Colon (tissue), 2 donors: ENCODE results near the gene FER.
"Not testable (repeated sequence)": the region's sequence is repeated elsewhere in the genome, so short reads cannot be mapped to it uniquely, and the experiment has no call there.

Experiments
- FAIRE-seq: peaks from 2 replicates; lab custom pipeline; 2012; peaks lifted over from hg19 to GRCh38; lab: Jason Lieb, UNC
- donor health status: control.
- donor health status: control.

The FER gene

DNA sequence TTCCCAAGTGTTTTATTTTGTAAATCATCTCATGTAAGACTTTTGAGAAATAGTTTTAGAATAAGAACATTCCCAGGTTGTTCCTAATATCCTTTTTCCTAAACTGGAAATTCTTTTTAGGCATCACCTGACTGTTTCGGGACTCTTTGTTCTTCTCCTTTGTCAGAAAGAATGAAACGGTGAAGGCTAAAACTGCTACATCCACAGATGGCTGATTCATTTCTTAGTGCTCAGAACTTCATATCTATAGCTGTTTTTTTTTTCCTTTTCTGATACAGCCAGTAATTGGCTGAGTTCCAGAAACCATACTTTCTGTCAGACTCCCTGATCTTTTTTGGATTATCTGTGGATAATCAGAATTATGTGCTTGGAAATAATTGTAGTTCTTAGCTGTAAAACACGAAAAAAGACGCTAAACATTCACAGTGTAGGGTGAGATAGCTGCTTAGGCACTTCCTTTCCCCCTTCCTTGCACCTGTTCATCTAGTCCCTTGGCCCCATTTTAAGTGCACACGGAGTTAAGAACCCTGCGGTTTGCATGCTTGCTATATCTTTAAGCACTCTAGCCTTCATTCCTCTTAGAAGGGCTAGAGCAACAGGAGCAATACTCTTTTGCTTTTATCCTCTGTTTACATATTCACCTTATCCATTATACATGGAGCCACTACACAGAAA is 378.2 kb downstream of the FER start:
- no peak for FAIRE-seq

DNA sequence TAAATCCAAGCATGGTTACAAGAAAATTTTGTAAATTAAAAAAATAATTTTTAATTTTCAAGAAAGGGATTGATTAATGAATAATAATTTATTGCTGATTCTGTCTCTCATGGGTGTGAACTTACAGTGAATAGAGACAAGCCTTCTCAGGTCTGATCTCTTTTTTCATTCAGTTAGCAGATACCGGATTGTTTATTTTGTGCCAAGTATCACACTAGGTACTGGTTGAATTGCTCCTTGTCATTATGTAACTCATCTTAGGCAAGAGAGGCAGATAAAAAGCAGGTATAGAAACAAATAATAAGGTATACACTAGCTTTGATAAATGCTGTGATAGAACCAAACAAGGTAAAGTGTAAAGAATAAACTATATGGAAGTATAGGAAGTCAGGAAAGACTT is 378.8 kb downstream of the FER start:
- FAIRE-seq, result no peak

DNA sequence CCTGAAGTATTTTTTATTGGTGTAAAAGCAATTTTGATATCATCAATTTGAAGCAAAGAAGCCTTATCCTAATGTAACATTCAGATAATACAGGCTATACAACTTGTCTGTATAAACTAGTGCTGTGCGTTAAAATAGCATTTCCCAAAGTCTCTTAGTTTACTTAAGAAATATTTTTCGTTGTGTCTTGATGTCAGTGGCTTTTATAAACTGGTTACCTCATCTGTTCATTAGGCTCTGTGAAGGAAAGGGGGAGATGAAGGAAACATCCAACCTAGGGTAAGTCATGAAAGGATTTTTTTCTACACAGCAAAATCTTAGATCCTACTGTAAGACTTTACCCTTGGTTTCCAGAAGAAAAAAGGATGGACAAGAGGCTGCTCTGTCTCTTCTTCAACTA is 389.2 kb downstream of the FER start:
- no peak for FAIRE-seq

DNA sequence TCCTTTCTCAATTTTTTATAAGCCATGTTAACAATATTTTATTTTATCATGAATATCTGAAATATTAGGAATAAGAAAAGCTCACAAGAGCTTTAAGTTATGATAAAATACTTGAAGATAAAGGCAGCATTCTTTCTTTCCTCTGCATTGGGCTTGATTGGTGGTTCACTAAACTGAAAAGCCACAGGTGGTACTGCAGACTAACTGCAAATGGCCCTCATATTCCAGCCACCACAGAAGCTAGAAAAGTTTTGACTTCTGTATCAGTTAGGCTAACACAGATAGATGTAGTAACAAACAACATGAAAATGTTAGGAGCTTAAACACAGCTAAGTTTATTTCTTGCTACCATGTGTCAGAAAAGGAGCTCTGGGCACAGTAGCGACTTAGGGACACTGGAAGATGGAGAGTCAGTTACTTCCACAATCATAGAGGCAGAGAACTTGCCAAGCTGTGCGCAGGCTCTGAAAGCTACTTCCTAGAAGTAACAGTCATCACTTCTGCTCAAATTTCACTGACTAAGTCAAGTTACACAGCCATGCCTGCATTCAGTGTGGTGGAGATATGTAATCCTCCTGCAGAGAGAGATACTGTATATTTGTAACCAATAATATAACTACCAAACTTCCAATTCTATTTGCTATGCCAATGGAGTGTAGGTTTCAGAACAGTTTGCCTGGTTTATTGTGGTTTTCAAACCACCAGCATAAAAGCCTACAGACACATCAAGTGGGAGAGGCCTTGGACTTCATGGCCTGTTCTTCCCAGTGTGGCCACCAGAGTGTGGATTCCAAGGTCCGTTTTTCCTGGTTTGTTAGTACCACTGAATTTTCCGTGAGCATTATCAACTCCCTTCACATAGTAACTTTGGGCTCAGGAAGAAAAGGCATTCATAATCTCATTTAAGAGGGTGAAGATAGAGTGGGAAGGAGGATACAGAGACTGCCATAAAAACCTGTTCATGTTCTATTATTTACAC is 393.8 kb downstream of the FER start:
- FAIRE-seq, result no peak

DNA sequence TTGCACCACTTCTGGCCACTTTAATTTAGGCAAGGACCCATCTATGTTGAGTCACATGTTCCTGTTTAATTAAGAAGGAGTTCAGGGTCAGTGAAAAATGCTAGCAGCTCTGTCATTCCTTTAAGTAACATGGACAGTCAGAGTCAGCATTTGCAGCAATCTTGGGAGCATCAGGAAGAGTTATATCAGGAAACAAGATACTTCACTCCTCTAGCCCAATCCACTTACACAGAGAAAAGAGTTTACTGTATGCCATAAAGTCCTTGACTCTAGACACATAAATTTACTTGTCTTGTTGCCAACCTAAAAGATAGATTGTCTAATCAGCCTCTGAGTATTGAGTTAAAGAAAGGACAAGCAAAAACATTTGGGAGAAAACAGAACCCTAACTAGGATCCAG is 395.3 kb downstream of the FER start:
- no peak for FAIRE-seq

DNA sequence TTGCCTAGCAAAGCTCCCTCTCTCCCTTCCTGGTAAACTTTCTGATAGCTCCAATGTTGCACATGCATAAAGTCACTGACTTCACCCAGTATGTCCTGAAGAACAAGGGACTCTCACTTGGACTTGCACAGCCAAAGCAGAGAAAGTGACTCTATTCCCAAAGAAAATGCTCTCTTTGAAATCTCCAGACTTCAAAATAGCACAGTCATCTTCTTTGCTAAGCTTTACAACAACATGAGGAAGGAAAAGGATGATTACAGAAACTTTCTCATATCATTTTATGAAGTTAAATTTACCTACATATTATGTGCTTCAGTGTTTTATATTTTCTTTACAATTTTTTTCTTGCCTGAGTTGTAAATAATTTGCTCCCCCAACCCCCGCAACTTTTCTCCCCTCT is 397.4 kb downstream of the FER start:
- FAIRE-seq, result no peak

DNA sequence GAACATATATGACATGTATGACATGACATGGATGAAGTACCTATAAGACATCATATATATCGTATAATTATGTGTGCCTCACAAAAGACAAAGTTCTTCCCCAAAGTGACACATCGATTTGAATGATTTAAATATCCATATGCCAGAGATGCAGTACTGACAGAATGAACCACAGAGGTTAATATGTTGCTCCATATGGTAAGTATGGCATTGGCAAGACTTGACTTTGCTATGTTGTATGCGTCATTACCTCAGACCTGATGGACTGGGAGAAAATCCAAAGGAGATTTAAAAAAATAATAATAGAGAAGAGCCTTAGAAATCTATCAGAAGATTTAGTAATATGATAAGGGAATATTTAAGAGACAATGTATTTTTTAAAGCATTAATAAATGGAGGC is 398.9 kb downstream of the FER start:
- no peak for FAIRE-seq

DNA sequence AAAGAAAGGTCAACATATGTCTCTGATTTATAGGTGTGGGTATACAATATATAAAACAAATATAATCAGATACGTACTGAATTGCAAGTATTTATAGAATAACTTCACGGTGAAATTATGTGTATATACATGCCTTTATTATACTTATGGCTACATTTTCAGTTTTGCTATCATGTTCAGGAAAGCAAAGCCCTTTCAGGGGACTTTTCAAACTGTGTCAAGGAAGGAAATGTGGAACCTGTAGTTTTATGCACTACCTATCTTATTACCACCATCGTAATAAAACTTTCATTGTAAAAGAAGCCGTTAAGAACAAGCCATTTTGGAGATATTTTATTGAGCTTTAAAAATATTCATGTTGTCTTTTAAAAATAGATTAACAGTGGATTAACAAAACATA is 404.9 kb downstream of the FER start:
- FAIRE-seq, result no peak

DNA sequence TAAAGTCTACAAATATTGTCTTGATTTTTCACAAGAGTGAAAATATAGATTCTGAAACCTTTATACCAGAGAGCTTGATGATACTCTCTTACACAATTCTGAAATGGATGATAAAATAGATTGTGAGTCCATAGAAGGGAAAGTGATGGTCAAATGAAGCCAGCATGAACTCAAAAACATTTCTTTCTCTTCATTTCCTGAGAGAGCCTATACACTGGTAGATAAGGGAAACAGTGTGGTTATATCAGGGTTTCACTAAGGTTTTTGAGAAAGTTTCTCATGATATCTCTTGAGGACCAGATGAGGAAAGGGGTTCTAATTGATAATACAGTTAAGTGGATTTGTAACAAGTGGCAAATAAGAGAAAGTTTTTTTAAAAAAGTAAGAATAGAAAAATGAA is 407.9 kb downstream of the FER start:
- no peak for FAIRE-seq

DNA sequence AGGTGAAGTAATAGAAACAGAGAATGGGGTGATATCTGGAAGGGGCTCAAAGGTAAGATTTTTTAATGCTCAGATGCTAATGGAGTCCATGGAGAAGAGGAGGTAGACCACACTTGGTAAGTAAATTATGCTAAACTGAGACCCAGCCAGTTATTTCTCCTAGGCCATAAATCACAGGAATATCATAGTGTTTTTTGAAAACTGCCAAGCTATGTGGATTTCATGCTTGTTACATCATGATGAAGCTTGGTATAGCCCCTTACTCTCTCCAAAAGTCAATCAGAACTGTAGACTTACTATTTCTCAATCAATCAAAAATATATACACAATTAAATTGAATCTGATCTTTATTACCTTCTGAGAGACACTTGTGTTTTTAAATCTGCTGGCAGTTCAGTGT is 409.2 kb downstream of the FER start:
- FAIRE-seq, result no peak

DNA sequence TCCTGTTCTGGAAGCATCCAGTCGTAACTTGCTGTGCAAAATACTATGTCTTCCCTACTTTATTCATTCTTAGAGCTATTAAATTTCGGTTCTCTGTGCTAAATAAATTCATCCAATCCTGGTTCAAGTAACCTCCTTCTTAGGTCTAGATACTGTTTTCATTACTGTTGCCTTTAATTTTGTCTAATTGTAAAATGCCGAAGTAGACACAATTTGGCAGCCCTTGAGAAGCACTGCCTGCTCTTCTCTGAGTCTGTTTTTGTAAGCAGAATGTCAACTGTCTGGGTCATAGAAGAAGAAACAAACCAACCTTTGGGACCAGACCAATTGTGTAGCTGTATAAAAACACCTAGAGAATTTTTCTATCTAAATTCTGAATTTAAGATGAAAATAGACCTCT is 412.8 kb downstream of the FER start:
- no peak for FAIRE-seq

DNA sequence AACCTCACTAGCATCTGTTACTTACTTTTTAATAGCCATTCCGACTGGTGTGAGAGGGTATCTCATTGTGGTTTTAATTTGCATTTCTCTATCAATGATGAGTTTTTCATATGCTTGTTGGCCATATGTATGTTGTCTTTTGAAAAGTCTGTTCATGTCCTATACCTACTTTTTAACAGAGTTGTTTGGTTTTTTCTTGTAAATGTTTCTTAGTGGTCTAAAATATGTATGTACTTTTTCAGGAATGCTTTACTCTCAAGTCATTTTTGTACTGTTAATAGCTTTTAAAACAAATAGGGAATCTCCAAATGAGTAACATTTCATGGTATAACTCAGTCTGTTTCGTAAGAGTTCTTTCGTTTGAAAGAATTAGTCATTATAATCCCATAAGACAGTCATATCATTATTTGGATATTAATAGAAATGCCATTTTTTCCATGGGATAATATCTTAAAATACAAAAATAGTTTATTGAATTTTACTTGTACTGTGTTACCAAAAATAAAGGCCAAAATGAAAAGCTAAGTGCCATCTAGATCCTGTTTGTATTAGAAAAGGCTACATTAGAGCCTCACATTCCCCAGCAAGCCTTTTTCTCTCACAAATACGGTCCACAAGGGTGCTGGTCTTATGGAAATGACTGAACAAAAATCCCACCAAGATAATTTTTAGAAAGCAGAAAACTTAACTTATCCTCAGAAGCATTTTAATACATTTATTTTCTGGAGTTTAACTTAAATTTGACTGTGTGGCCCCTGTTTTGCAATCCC is 414.4 kb downstream of the FER start:
- peak; percentile 47 for FAIRE-seq

DNA sequence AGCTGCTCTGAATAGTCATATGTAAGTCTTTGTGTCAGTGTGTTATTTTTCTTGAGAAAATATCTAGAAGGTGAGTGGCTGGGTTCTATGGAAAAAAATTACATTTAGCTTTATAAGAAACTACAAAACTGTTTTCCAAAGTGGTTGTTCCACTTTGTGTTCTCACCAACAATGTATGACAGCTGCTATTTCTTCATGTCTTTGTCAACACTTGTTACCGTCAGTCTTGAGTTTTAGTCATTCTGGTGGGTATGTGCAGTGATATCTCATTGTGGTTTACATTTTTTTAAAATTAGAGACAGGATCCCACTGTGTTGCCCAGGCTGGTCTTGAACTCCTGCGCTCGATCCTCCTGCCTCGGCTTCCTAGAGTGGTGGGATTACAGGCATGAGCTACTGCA is 415.6 kb downstream of the FER start:
- no peak for FAIRE-seq

DNA sequence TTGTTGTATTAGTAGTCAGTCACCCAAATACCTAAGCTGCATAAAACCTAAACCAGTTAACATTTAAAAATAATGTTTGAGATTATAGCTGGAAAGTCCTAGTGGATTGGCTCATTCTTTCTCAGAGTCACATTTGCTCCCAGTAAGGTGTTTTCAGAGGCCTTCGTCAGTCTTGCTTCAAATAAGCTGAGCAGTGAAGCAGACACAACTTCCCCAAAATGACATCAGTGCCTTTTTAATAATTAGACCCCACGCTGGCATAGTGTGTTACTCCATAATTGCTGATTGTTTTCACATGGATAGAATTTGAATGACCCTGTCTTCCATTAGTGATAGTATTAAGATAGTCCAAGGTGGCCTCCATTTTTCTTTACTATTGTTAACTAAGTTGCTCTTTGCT is 416.3 kb downstream of the FER start:
- FAIRE-seq, result no peak

DNA sequence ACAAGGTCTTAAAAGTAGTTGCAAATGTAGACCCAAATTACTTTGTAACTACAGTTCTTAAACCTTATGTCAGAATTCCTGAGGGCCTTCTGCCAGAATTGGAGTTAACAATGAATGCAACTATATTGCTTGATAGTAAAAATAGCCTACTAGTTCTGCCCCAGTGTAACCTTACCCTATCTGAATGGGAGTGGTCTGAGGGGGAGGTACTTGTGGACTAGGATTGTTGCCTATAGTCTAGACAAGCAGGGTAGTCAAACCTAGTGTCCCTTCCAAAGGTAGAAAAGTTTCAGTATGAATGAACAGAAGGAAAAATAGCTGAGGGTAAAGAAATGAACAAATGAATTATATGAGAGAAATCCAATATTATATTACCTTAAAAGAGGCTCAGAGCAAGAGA is 419.9 kb downstream of the FER start:
- no peak for FAIRE-seq

DNA sequence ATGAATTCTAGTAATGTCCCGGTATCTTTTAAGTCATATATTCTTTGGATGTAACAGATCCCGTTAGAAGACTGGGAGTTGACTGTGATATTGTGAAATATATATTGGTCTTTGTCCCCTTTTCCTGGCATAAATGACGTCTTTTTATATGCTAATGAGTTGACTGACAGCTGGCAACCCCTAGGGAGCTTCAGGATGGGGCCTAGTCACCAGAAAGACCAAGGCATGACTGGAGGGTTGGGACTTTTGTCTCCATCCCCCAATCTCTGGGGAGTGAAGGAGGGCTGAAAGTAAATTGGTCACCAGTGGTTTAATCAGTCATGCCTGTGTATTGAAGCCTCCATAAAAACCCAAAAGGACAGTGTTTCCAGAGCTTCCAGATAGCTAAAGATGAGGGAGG is 420.5 kb downstream of the FER start:
- no peak for FAIRE-seq

DNA sequence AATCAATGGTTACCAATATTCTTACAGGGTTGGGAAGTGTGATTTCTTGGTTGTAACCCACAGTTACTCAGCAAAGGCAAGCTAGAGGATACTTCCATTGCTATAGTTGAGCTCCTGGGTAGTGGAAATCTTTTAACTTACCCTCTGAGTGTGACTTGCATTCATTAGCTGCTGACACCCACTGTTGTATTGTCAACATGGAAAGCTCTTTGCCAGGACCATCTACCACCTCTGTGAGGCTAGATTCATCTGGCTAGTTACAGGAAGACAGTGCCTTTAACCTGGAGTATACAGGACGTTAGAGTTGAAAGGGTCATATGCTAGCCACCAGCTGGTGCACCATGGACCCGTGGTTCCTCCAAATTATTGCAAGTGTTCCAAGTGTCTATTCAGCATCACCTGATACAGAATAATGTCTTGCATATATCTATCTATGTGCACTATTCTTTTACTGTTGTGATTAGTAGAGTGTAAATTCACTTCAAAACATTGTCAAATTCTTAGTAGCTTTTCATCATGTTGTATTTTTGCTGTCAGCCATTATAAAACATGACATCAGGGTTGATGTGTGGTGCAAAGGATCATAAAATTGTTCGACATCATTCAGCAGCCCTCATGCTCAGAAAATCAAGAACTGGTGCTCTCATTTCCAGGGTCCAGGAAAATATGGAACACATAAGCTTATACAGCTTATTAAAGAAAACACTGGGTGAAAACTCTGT is 423.1 kb downstream of the FER start:
- no peak for FAIRE-seq

DNA sequence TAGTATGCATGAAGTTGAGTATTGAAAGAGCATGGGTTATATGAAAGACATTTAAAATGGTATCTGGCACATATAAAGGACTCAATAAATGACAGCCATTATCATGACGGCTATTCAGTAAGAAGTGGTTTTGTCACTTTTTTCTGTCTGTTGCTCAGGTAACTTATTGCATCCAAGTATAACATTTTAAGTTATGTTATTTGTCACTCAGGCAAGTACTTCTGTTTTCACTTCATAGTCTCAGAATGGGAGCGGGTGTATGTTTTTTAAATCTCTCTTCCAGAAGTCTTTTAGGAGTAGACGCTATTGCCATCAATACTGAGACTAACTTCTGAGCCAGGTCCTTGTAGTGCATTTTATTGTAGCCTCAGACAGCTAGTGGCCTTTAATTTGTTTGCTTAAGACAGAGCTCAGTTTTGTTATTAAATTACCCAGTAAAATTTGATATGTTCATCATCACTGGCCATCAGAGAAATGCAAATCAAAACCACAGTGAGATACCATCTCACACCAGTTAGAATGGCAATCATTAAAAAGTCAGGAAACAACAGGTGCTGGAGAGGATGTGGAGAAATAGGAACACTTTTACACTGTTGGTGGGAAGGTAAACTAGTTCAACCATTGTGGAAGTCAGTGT is 423.9 kb downstream of the FER start:
- not testable (repeated sequence) for FAIRE-seq

DNA sequence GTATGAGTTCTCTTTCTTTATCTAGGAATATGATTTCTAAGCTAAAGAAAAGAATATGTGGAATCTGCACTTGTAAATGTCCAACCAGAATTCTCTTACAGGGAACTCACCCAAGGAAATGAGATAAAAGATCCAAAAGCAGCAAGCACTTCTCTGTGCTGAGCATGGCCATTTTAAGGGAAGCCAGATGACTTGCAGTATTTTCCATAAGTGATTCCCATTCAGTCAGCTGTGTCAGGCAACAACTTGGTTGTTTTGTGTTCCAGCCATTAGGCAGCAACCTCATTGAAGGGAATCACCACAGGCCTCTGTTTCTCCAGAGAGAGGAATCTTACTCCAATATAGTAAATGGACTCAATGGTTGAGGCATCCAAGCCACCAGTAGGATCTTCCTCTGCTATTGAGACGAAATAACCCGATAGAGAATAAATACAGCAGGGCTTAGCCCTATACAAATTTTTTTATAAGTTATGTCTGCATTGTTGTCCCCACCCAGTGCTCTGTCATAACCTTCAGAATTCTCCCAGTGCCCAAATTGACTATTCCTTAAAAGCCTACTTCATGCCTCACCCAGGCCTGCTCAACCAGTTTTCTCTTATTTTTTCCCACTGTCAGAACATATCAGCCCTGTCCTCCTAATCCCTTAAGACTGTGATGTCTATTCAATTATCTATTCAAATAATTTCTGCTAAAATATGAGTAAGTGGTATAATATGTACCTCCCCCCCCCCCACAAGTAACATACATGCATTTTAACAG is 425.5 kb downstream of the FER start:
- FAIRE-seq, result no peak

DNA sequence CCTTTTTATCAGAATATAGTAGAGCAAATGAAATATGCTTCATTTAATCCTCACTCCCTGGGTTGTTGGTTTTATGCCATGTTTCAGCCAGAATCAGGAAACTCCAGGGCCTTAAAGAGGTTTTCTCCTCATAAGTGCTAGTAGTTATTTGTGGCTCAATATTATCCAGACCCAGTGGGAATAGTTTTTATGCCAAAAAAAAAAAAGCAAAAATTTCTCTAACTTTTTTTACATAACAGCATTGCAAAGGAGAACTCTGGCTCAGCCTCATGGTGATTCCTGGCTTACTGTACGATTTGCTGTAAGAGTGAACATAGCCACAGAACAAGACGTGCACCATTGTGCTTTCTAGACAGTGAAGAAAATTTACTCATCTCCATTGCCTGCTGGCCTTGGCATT is 429.5 kb downstream of the FER start:
- no peak for FAIRE-seq

DNA sequence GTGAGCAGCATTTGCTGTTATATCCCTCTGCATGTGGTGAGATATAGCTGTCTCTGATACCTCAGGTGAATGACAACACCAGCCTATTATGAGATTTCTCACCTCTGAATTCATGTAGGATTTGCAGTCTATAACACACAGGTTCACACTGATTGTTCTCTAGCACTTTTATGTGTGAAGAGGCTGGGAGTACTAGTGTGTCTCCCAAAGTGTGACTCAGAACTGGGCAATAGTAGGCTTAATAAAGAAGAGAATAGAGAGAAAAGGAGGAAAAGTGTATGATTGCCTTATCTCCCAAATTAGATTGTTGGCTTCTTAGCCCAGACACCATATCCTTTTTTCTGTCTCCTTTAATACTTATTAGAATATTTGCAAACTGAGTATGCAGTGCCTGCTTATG is 430.1 kb downstream of the FER start:
- no peak for FAIRE-seq
